OCI-LY1 (cell line): ENCODE measurements around the gene PKNOX2.

Experiments used
- CTCF ChIP-seq: fragments of 200-600 bp; sonication (generic), shearing (Covaris generic); IDR thresholded peaks from 2 replicates; pipeline ENCODE4 v1.5.1; 2017; ENCODE audit warnings: mild to moderate bottlenecking, antibody characterized with exemption, low read length, moderate library complexity, mixed read lengths
- EZH2 ChIP-seq: fragments of 200-600 bp; sonication (generic), shearing (Covaris generic); IDR thresholded peaks from 2 replicates; pipeline ENCODE4 v1.8.0; 2017; ENCODE audit warnings: borderline replicate concordance, mixed run types, mild to moderate bottlenecking, antibody characterized with exemption, low read length, moderate library complexity, mixed read lengths

GRCh38 chr11:125308246-125308645 is 143.7 kb downstream of the PKNOX2 start:
- TF ChIP-seq CTCF (no peak), EZH2 (no peak)
